ENCODE measurements around the gene UBE2D1.

UBE2D1 gene

DNA sequence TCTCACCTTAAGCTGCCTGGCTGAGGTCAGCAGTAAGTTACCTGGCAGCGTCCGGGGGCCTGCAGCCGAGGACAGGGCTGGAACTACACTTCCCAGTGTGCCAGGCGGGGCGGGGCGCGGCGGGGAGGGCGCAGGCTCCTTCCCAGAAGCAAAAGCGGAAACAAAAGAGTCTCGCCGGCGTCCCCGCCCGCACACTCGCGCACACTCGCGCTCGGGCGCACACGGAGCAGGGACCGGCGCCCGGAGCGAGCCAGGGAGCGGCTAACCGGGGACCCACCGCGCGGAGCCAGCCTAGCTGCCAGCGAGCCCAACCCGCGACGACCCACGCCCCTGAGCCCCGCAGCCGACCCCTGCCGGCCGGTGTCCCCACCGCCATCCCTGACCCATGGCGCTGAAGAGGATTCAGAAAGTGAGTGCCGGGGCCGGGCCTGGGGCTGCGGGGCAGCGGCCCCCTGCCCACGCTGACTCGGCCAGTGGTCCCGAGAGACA is at the start of gene UBE2D1:
TSS of gene UBE2D1 (plus strand) at position 190 of the 489 bp plus-strand sequence. CDS start at position 386, 196 bp downstream.
- in situ Hi-C loops (cut with MboI; ENCODE audit: low sequenced_read_pairs) = no loop called here

- in situ Hi-C loops (cut with MboI; ENCODE audit: low sequenced_read_pairs) = no loop called here
Measured at GRCh38 chr10:58291538-58292174, 43.1 kb upstream of the UBE2D1 start.

- in situ Hi-C loops (cut with MboI; ENCODE audit: low sequenced_read_pairs) = no loop called here
Measured at GRCh38 chr10:58293989-58294388, 40.8 kb upstream of the UBE2D1 start.

- in situ Hi-C loops (cut with MboI; ENCODE audit: low sequenced_read_pairs) = no loop called here
Measured at GRCh38 chr10:58299580-58299979, 35.2 kb upstream of the UBE2D1 start.

GRCh38 chr10:58300676-58301075 is 34.1 kb upstream of the UBE2D1 start:
- in situ Hi-C loops (cut with MboI; ENCODE audit: low sequenced_read_pairs) = no loop called here

GRCh38 chr10:58302254-58302653 is 32.6 kb upstream of the UBE2D1 start:
- in situ Hi-C loops (cut with MboI; ENCODE audit: low sequenced_read_pairs) = no loop called here

- in situ Hi-C loops (cut with MboI; ENCODE audit: low sequenced_read_pairs) = no loop called here
Measured at GRCh38 chr10:58304099-58304633, 30.6 kb upstream of the UBE2D1 start.

DNA sequence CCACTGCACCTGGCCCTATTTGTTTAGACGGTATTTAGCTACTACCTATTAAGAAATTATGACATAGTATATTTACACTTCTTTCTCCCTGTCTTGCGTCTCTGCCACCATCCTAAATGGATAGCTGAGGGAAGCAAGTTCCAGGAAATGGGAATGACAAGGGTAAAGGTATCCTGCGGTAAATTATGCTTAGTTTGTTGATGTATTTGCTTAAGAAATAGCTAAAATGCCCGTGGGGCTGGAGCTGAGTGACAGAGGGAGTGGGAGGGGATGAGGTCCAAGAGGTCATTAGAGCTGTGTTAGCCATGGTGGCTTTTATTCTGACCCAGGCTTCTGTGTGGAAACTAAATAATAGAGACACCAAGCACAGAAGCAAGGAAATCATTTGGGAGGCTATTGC is 29.0 kb upstream of the UBE2D1 start:
- in situ Hi-C loops (cut with MboI; ENCODE audit: low sequenced_read_pairs) = no loop called here

DNA sequence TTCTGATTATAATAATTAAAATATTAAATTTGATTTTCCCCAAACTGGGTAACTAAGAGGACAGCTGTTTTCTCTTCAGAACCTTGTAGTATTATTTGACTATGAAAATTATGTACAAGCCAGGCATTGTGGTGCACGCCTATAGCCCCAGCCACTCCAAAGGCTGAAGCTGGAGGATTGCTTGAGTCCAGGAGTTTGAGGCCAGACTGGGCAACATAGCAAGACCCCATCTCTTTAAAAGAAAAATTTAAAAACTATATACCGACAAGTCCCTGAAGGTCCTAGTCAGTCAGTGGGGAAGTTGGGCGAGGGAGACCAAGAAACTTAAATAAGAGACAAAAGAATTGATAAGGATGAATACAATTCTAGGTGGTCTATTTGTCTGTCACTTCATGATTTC is 27.1 kb upstream of the UBE2D1 start:
- in situ Hi-C loops (cut with MboI; ENCODE audit: low sequenced_read_pairs) = no loop called here

- in situ Hi-C loops (cut with MboI; ENCODE audit: low sequenced_read_pairs) = no loop called here
Measured at GRCh38 chr10:58311026-58311425, 23.8 kb upstream of the UBE2D1 start.

- in situ Hi-C loops (cut with MboI; ENCODE audit: low sequenced_read_pairs) = no loop called here
Measured at GRCh38 chr10:58316874-58317273, 17.9 kb upstream of the UBE2D1 start.

GRCh38 chr10:58318346-58318745 is 16.5 kb upstream of the UBE2D1 start:
- in situ Hi-C loops (cut with MboI; ENCODE audit: low sequenced_read_pairs) = no loop called here

GRCh38 chr10:58319599-58319998 is 15.2 kb upstream of the UBE2D1 start:
- in situ Hi-C loops (cut with MboI; ENCODE audit: low sequenced_read_pairs) = no loop called here

DNA sequence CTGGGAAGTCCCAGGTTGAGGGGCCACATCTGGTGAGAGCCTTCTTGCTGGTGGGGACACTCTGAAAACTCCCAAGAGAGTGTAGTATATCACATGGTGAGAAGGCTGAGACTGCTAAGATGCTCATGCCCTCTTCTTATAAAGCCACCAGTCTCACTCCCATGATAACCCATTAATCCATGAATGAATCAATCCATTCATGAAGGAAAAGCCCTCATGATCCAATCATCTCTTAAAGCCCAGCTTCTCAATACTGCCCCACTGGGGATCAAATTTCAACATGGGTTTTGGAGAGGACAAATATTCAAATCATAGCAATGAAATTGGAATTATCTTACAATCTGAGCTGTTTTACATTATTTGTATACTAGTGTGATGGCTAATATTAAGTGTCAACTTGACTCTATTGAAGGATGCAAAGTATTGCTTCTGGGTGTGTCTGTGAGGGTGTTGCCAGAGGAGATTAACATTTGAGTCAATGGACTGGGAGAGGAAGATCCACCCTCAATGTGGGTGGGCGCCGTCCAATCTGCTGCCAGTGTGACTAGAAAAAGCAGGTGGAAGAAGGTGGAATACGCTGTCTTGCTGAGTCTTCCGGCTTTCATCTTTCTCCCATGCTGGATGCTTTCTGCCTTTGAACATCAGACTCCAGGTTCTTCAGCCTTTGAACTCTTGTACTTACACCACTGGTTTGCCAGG is 14.3 kb upstream of the UBE2D1 start:
- in situ Hi-C loops (cut with MboI; ENCODE audit: low sequenced_read_pairs) = no loop called here

DNA sequence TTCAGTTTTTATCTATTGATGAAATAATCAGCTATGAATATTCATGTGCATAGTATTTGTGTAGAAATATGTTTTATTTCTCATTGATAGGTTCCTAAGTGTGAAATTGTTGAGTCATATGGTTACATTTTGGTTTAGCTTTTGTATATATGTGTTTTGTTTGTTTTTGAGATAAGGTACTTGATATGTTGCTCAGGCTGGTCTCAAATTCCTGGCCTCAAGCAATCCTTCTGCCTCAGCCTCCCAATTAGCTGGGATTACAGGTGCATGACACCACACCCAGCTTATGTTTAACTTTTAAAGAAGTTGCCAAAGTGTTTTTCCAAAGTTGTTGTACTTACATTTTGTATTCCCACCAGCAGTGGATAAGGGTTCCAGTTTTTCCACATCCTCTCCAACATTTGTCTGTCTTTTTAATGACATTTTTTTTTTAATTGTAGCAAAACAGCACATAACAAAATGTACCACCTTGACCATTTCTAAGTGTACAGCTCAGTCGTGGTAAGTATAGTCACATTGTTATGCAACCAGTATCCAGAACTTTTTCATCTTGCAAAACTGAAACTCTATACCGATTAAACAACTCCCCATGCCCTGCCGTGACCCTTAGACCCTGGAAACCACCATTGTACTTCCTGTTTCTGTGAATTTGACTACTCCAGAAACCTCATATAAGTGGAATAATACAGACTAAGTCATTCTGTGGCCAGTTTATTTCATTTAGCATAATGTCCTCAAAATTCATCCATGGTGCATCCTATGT is 12.6 kb upstream of the UBE2D1 start:
- in situ Hi-C loops (cut with MboI; ENCODE audit: low sequenced_read_pairs) = no loop called here

GRCh38 chr10:58322835-58323209 is 12.0 kb upstream of the UBE2D1 start:
- in situ Hi-C loops (cut with MboI; ENCODE audit: low sequenced_read_pairs) = no loop called here

DNA sequence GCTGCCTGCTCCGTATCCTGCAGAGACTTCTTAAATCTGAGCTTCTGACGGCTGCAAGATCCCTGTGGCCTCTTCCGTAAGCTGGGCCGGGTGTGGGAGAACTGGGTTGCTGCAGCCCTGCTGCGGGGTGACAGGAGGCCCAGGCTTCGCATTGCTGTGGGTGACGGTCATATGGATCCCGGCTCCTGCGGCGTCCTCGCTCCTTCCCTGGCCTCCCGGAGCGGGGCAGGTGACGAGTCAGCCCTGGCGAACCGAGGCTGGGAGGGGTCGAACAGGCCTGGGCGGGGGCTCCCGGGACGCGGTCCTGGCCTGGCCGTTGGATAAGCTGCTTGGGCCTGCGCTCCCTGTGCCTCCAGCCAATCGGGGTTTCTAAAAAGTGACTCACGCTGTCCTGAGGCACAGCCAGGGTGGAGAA is 7.8 kb upstream of the UBE2D1 start:
- in situ Hi-C loops (cut with MboI; ENCODE audit: low sequenced_read_pairs) = no loop called here

- in situ Hi-C loops (cut with MboI; ENCODE audit: low sequenced_read_pairs) = no loop called here
Measured at GRCh38 chr10:58328233-58328632, 6.6 kb upstream of the UBE2D1 start.

GRCh38 chr10:58330431-58330830 is 4.4 kb upstream of the UBE2D1 start:
- in situ Hi-C loops (cut with MboI; ENCODE audit: low sequenced_read_pairs) = no loop called here

- in situ Hi-C loops (cut with MboI; ENCODE audit: low sequenced_read_pairs) = no loop called here
Measured at GRCh38 chr10:58331646-58332045, 3.2 kb upstream of the UBE2D1 start.

DNA sequence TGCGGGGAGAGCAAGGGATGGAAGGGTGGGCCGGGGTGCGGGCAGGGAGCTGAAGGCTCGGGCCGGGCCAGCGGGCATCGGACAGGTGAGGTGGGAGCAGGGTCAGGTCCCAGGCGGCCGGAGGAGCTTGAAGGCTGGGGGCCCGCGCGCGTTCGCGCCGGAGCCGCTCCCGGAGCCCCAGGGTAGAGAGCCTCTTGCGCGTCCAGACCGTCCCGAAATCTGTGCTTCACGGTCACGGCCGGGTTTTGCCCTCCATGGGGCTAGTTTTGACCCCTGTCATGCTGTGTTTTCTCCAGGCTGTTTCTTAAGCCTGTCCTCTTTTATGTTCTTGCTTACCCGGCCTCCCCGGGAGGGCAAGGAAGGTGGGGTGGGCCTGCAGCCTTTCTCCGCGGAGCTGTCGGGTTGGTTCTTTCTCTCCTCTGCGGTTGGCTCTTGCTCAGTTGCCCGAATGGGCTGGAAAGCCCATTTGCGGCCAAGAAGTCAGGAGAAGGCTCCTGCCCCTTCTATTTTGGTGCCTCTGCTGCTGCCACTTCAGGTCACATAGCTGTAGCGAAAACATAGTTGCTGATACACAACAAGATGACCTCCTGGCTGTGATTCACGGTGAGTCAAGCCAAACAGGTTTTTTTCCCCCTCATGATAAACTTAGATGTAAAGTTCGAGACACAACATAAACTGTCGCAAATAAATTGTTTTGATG is 650 bp downstream of the UBE2D1 start:
- in situ Hi-C loops (cut with MboI; ENCODE audit: low sequenced_read_pairs) = no loop called here
